Muscle of leg (tissue), 11 donors: ENCODE data around the gene LMF1. TPM values are rescaled to one million over a fixed set of nuclear protein-coding genes. Genes with fewer than 3 reads are reported as not detected.

Experiments
- DNase-seq: peaks from one replicate; pipeline ENCODE4 v3.0.0; 2013
- H3K27ac ChIP-seq: one replicate; pipeline ENCODE4 v1.5.1; 2013; ENCODE audit warnings: mild to moderate bottlenecking, low read length, control low read depth
- H3K27me3 ChIP-seq: one replicate; pipeline ENCODE4 v1.6.1; 2013; ENCODE audit warnings: low read length; ENCODE audit not compliant: control insufficient read depth, insufficient read depth
- H3K36me3 ChIP-seq: one replicate; pipeline ENCODE4 v1.6.1; 2013; ENCODE audit warnings: low read length; ENCODE audit not compliant: control insufficient read depth, insufficient read depth
- H3K4me1 ChIP-seq: one replicate; pipeline ENCODE4 v1.6.1; 2013; ENCODE audit warnings: low read length; ENCODE audit not compliant: control insufficient read depth, insufficient read depth
- H3K4me3 ChIP-seq: one replicate; pipeline ENCODE4 v1.5.1; 2013; ENCODE audit warnings: low read length, control low read depth
- H3K9me3 ChIP-seq: replicated peaks from 2 replicates; pipeline ENCODE4 v1.6.1; 2013; ENCODE audit warnings: low read depth, low read length; ENCODE audit not compliant: control insufficient read depth
- WGBS: methylation state at CpG from one replicate; pipeline ENCODE4 v1.1.5; 2013; ENCODE audit warnings: missing lambda C conversion rate; ENCODE audit not compliant: insufficient coverage; 5-methylcytosine and 5-hydroxymethylcytosine counted together
- polyA plus RNA-seq, 8 donors: library from polyadenylated mRNA; unstranded; fragments of 120-200 nt; gene quantifications; one replicate each; pipeline versions ENCODE4 v1.2.1 to v1.2.3, GENCODE V29; 2013; ENCODE audit warnings: inconsistent platforms in 1 of 8, low replicate concordance in 1 of 8; ENCODE audit not compliant: insufficient read length in 8 of 8, insufficient read depth in 1 of 8
- total RNA-seq: library from RNA; stranded (reverse); fragments of 120-200 nt; gene quantifications from one replicate; pipeline ENCODE4 v1.2.4, GENCODE V29; 2013

LMF1 gene
- total and polyA plus RNA-seq, 9 donors, result 8.7 to 14.1 (median 10.2) TPM

DNA sequence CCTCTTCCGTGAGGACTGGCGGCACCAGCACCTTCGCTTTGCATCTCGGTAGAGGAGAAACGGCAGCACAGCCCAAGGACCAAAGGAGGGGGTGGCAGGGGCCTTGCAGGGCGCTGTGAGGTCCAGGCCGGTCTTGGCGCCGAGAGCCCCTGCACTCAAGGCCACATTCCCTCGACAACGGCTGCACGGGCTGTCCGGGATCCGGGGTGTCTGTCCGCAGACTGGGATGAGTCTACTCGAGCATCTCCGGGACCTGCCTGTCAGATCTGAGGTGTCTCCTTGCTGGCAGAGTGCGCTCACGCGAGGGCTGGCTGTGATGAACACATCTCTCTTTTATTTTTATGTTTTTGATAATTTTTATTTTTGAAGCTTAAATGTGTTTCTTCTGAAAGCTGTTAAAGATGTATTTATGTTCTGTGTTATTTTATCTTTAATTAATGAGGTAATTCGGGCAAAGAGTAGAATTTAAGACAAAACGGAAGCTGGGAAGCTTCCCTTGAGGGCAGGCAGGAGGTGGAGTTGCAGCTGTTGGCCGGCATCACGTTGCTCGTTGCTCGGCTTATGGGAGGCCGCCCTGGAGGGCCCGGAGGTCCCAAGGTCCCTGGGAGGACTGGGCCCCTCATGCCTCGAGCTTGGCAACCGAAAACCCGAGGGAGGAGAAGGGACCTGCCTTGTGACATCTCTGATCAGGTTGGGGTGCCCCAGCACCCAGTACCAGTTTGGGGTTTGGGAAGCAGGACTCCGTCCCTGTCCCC lies 15.0 kb upstream of the LMF1 start:
- Histone ChIP-seq H3K27ac (no peak overlapping the region), H3K4me1 (peaks cover 84% of the 10 kb centered on the region), H3K4me3 (no peak overlapping the region), H3K36me3 (peaks cover 17% of the 10 kb centered on the region), H3K9me3 (no peaks in the 10 kb centered on the region), H3K27me3 (peaks cover 18% of the 10 kb centered on the region)
- 69% methylated on average over 25 of the region's 32 CpGs for WGBS
- DNase-seq, result no peak

DNA sequence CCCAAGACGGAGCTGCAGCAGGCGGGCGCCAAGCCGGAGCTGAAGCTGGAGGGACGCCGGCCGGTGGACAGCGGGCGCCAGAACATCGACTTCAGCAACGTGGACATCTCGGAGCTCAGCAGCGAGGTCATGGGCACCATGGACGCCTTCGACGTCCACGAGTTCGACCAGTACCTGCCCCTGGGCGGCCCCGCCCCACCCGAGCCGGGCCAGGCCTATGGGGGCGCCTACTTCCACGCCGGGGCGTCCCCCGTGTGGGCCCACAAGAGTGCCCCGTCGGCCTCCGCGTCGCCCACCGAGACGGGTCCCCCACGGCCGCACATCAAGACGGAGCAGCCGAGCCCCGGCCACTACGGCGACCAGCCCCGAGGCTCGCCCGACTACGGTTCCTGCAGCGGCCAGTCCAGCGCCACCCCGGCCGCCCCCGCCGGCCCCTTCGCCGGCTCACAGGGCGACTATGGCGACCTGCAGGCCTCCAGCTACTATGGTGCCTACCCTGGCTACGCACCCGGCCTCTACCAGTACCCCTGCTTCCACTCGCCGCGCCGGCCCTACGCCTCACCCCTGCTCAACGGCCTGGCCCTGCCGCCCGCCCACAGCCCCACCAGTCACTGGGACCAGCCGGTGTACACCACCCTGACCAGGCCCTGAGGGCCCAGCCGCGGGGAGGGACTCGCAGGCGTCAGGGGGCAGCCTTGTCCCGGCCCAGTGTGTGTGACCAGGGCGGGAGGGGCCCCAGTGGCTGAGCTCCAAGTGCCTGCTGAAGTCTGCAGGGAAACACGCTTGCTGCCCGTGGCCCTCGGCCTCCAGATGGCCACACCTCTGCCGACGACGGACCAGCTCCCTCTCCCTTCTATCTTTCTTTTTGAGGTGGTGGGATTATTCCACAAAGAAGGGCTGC lies 14.2 kb upstream of the LMF1 start:
- Histone ChIP-seq H3K4me1 (peaks cover 84% of the 10 kb centered on the region), H3K36me3 (peaks cover 17% of the 10 kb centered on the region), H3K27ac (no peak overlapping the region), H3K27me3 (peaks cover 19% of the 10 kb centered on the region), H3K4me3 (peak overlapping the region; percentile 59), H3K9me3 (no peaks in the 10 kb centered on the region)
- DNase-seq, result no peak
- WGBS, result 90% methylated on average over 71 of the region's 78 CpGs

DNA sequence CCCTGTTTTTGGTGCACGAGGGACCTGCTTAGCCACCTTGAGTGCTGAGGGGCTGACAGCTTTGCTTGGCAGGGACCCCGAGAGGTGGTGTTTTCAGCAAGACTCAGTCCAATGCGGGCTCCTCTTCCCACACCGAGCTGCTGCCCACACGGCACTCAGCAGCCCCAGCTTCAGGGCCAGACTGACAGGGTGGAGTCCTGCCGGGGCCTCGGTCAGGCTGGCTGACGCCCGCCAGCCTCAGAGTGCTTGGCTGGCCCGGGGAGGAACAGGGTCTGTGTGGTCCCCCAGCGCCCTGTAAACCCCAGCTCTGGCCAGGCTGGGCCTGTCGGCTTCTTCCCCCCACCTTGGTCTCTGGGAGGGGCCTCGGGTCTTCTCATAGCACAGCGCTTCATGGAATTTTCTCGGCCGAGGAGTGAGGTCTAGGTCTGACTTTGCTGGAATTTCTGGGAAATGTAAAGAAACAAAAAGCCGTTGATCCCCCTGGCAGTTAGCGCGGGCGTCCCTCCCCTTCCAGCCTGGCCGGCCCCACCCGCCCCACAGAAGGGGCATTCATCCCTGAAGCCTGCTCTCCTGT lies 13.4 kb upstream of the LMF1 start:
- H3K27me3 ChIP-seq, result peaks cover 23% of the 10 kb centered on the region
- peaks cover 84% of the 10 kb centered on the region for H3K4me1 ChIP-seq
- no peak overlapping the region for H3K27ac ChIP-seq
- H3K36me3 ChIP-seq, result peaks cover 17% of the 10 kb centered on the region
- WGBS, result 69% methylated on average over 16 of the region's 22 CpGs
- peak overlapping the region; percentile 59 for H3K4me3 ChIP-seq
- H3K9me3 ChIP-seq, result no peaks in the 10 kb centered on the region
- DNase-seq, result no peak

DNA sequence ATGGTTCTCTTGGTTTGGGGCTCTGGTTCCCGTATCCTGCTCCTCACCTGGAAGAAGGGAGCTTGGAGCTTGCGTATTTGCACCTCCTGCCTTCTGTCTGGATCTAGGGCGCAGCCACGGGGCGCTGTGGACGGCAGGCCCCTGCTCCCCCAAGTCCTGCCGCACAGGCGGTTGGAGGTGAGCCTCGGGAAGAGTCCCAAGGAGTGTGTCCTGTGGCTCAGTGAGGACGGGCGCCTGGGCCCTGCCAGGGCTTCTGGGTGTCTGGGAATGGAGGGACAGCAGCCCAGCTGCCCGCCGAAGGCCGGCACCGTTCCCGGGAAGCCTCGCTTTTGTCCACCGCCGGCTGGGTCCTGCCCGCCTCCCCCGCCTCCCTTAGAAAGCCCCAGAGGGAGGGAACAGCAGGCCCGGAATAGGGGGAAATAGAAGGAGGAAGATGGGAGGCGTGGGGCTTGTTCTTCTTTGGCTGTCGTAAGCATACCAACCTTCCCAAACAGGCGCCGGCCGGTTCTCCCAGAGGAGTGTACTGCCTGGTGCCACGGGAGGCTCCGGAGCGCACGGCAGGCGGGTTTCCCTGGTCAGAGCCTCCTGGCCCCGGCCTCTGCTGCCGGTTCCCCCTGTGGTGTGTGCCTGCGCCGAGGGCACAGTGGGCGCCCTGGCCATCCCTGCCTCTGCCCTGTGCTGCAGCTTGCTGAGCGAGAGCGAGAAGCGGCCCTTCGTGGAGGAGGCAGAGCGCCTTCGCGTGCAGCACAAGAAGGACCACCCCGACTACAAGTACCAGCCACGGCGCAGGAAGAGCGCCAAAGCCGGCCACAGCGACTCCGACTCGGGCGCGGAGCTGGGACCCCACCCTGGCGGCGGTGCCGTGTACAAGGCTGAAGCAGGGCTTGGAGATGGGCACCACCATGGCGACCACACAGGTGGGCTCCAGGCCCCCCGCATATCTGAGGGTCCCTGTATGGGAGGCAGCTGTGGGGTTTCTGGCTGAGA lies 12.6 kb upstream of the LMF1 start:
- Histone ChIP-seq H3K36me3 (peaks cover 17% of the 10 kb centered on the region), H3K27ac (no peak overlapping the region), H3K27me3 (peaks cover 23% of the 10 kb centered on the region), H3K4me1 (peaks cover 84% of the 10 kb centered on the region), H3K9me3 (no peaks in the 10 kb centered on the region), H3K4me3 (peak overlapping the region; percentile 59)
- DNase-seq, result no peak
- WGBS, result 63% methylated on average over 38 of the region's 59 CpGs

GRCh38 chr16:982145-983043 lies 11.6 kb upstream of the LMF1 start:
- no peak for DNase-seq
- Histone ChIP-seq H3K9me3 (no peaks in the 10 kb centered on the region), H3K27ac (no peak overlapping the region), H3K36me3 (peaks cover 17% of the 10 kb centered on the region), H3K4me1 (peaks cover 84% of the 10 kb centered on the region), H3K4me3 (peak overlapping the region; percentile 59), H3K27me3 (peaks cover 23% of the 10 kb centered on the region)
- 4% methylated on average over 73 of the region's 76 CpGs for WGBS

DNA sequence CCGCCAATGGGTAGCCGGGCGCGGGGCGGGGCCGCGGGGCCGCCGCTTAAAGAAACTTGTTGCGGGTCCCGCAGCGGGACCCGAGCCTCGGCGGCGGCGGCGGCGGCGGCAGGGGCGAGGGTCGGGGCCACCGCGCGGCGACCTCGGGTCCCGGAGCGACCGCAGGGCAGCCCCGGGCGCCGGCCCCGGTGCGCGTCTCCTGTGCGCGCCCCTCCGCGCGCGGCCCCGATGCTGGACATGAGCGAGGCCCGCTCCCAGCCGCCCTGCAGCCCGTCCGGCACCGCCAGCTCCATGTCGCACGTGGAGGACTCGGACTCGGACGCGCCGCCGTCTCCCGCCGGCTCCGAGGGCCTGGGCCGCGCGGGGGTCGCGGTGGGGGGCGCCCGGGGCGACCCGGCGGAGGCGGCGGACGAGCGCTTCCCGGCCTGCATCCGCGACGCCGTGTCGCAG lies 10.9 kb upstream of the LMF1 start, which contains the start of gene SOX8:
TSS of gene SOX8 (plus strand) at position 76 of the 450 bp plus-strand sequence. CDS start at position 229, 153 bp downstream.
- peaks cover 84% of the 10 kb centered on the region for H3K4me1 ChIP-seq
- under 1% methylated on average over 80 of the region's 80 CpGs for WGBS
- no peak for DNase-seq
- H3K9me3 ChIP-seq, result no peaks in the 10 kb centered on the region
- peaks cover 16% of the 10 kb centered on the region for H3K36me3 ChIP-seq
- peaks cover 25% of the 10 kb centered on the region for H3K27me3 ChIP-seq
- peak within 1 kb of the TSS; percentile 59 for H3K4me3 ChIP-seq
- peak within 1 kb of the TSS; percentile 7 for H3K27ac ChIP-seq

- WGBS, result under 1% methylated on average over 31 of the region's 31 CpGs
- DNase-seq, result no peak
- H3K27ac ChIP-seq, result no peak overlapping the region
- H3K9me3 ChIP-seq, result no peaks in the 10 kb centered on the region
- peak overlapping the region; percentile 35 for H3K4me3 ChIP-seq
- H3K27me3 ChIP-seq, result peaks cover 25% of the 10 kb centered on the region
- H3K36me3 ChIP-seq, result peaks cover 8% of the 10 kb centered on the region
- peaks cover 84% of the 10 kb centered on the region for H3K4me1 ChIP-seq
Observed at GRCh38 chr16:980595-980854, 9.7 kb upstream of the LMF1 start.

DNA sequence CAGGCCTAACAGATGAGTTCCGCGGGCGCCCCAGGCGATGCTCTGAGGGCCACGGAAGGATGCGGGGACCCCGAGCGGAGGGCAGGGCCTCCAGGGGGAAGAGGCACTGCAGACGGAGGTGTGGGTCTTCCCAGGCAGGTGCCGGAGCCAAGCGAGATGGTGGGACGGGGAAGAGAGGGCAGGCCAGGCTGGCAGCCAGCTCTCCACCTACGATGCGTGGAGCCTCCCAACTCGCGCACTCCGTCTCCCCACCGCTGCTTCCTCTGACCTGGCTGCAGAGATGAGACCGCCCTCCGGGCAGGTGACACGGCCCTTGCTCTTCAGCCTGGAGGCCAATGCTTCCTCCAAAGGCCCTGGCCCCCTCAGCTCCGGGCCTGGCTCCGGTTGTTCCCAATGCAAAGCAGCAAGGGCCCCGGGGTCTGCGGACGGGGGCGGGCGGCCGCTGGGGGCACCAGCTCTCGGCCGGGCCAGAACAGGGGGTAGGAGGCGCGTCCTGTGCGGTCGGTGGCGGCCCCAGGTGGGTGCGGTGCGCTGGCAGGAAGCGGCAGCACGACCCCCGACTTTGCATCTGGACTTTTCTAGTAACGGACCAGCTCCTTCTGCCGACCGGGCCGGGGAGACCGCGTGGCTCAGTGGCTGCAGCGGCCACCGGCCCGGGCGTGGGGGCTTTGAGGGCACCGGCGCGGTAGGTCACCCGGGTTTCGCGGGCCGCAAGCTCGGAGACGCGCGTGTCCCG lies 9.2 kb upstream of the LMF1 start:
- DNase-seq, result no peak
- H3K4me3 ChIP-seq, result peak overlapping the region; percentile 35
- H3K9me3 ChIP-seq, result no peaks in the 10 kb centered on the region
- peaks cover 25% of the 10 kb centered on the region for H3K27me3 ChIP-seq
- WGBS, result 13% methylated on average over 53 of the region's 63 CpGs
- H3K27ac ChIP-seq, result no peak overlapping the region
- H3K4me1 ChIP-seq, result peaks cover 84% of the 10 kb centered on the region
- peaks cover 3% of the 10 kb centered on the region for H3K36me3 ChIP-seq
